GM23248 (cell line): ENCODE data around the gene CAMKMT. TPM values are rescaled to one million over a fixed set of nuclear protein-coding genes. Genes with fewer than 3 reads are reported as not detected.
A peak's percentile ranks its signal among the peaks of the same experiment; 100 is the strongest.

Source experiments
- DNase-seq: peaks from one replicate; pipeline ENCODE4 v3.0.0-alpha.2; 2015
- H2AFZ ChIP-seq: fragments of 200-600 bp; sonication (generic); 2 replicates; pipeline ENCODE4 v1.6.1; 2016; ENCODE audit warnings: antibody characterized with exemption
- H3F3A ChIP-seq: fragments of 200-600 bp; sonication (generic); 2 replicates; pipeline ENCODE4 v1.6.1; 2016; ENCODE audit warnings: mild to moderate bottlenecking, antibody characterized with exemption, mixed run types; ENCODE audit not compliant: insufficient read depth
- H3K27ac ChIP-seq: fragments of 200-600 bp; sonication (generic); 2 replicates; pipeline ENCODE4 v1.5.1; 2016; ENCODE audit warnings: mild to moderate bottlenecking
- H3K27me3 ChIP-seq: fragments of 200-600 bp; sonication (generic); replicated peaks from 2 replicates; pipeline ENCODE4 v1.6.1; 2016; ENCODE audit warnings: mild to moderate bottlenecking; ENCODE audit not compliant: insufficient read depth
- H3K36me3 ChIP-seq: fragments of 200-600 bp; sonication (generic); 2 replicates; pipeline ENCODE4 v1.6.1; 2016; ENCODE audit warnings: low read depth, mild to moderate bottlenecking
- H3K4me1 ChIP-seq: fragments of 200-600 bp; sonication (generic); 2 replicates; pipeline ENCODE4 v1.6.1; 2016; ENCODE audit warnings: mild to moderate bottlenecking; ENCODE audit not compliant: insufficient read depth
- H3K4me2 ChIP-seq: fragments of 200-600 bp; sonication (generic); one replicate; pipeline ENCODE4 v1.6.1; 2016; ENCODE audit warnings: mild to moderate bottlenecking; ENCODE audit not compliant: unreplicated experiment
- H3K4me3 ChIP-seq: fragments of 200-600 bp; sonication (generic); 2 replicates; pipeline ENCODE4 v1.5.1; 2016; ENCODE audit warnings: mild to moderate bottlenecking
- H3K79me2 ChIP-seq: fragments of 200-600 bp; sonication (generic); 2 replicates; pipeline ENCODE4 v1.6.1; 2016; ENCODE audit warnings: mild to moderate bottlenecking; ENCODE audit not compliant: insufficient read depth
- H3K9ac ChIP-seq: fragments of 200-600 bp; sonication (generic); 2 replicates; pipeline ENCODE4 v1.6.1; 2016; ENCODE audit warnings: mild to moderate bottlenecking
- H3K9me2 ChIP-seq: fragments of 200-600 bp; sonication (generic); 2 replicates; pipeline ENCODE4 v1.6.1; 2016; ENCODE audit warnings: mixed run types, mild to moderate bottlenecking, moderate library complexity; ENCODE audit not compliant: insufficient read depth
- H3K9me3 ChIP-seq: fragments of 200-600 bp; sonication (generic); one replicate; pipeline ENCODE4 v1.6.1; 2017; ENCODE audit warnings: low read depth
- H4K20me1 ChIP-seq: fragments of 200-600 bp; sonication (generic); 2 replicates; pipeline ENCODE4 v1.6.0; 2016; ENCODE audit not compliant: insufficient read depth
- EZH2 ChIP-seq: fragments of 200-600 bp; sonication (generic); IDR thresholded peaks from 2 replicates; pipeline ENCODE4 v1.6.1; 2018; ENCODE audit warnings: antibody characterized with exemption, mild to moderate bottlenecking; ENCODE audit not compliant: insufficient read depth, poor library complexity, severe bottlenecking
- EZH2phosphoT487 ChIP-seq: fragments of 200-600 bp; sonication (generic); IDR thresholded peaks from 2 replicates; pipeline ENCODE4 v1.6.1; 2018; ENCODE audit warnings: antibody characterized with exemption, moderate library complexity, mild to moderate bottlenecking, low read depth; ENCODE audit not compliant: insufficient read depth
- WGBS, 2 experiments: methylation state at CpG; one replicate each; pipeline ENCODE4 v1.1.6; 2015 to 2017; ENCODE audit warnings: low lambda C conversion rate in 2 of 2, low coverage in 1 of 2; ENCODE audit errors: missing lambda C conversion rate in 2 of 2; 5-methylcytosine and 5-hydroxymethylcytosine counted together
- in situ Hi-C: fragments of 300-500 bp; cut with MboI; formaldehyde crosslinking; loops from 2 replicates; pipeline ENCODE4 v1.15.0; 2020
- polyA plus RNA-seq: library from polyadenylated mRNA; unstranded; fragments of >200 nt; fragmentation: Nextera tagmentation; extraction: Ambion mirVana; gene quantifications from 2 replicates; pipeline ENCODE4 v1.2.1, GENCODE V29; 2016
- total RNA-seq: library from RNA; depleted of rRNA; stranded (reverse); fragments of >200 nt; shearing (Covaris generic); gene quantifications from 2 replicates; pipeline ENCODE4 v1.2.3, GENCODE V29; 2014

CAMKMT gene
- total and polyA plus RNA-seq, 2 experiments from 2014 or later: 3.1 to 6.9 TPM

- DNase-seq: no peak
- in situ Hi-C loops: no loop called here
- no peak overlapping the region for H3K4me3 ChIP-seq
- no peaks in the 10 kb centered on the region for H3K4me1 ChIP-seq
- no peak overlapping the region for H3K4me2 ChIP-seq
- no peaks in the 10 kb centered on the region for H3F3A ChIP-seq
- H4K20me1 ChIP-seq: no peaks in the 10 kb centered on the region
- 75 to 93% methylated on average over 1 of the region's 1 CpG for WGBS, 2 experiments
- H3K9me2 ChIP-seq: no peaks in the 10 kb centered on the region
- H3K9ac ChIP-seq: no peak overlapping the region
- H3K27ac ChIP-seq: no peak overlapping the region
- TF ChIP-seq EZH2: no peak
- no peak for TF ChIP-seq EZH2phosphoT487
- no peak overlapping the region for H2AFZ ChIP-seq
- peaks cover 3% of the 10 kb centered on the region for H3K9me3 ChIP-seq
- no peaks in the 10 kb centered on the region for H3K79me2 ChIP-seq
- no peaks in the 10 kb centered on the region for H3K27me3 ChIP-seq
- no peaks in the 10 kb centered on the region for H3K36me3 ChIP-seq
Observed at GRCh38 chr2:44464437-44464836, 102.7 kb downstream of the CAMKMT start.

- Histone ChIP-seq H4K20me1 (no peaks in the 10 kb centered on the region), H3K27ac (no peak overlapping the region), H3K4me1 (no peaks in the 10 kb centered on the region), H3K36me3 (no peaks in the 10 kb centered on the region), H3F3A (no peaks in the 10 kb centered on the region), H3K27me3 (no peaks in the 10 kb centered on the region), H3K9me2 (no peaks in the 10 kb centered on the region), H3K4me2 (no peak overlapping the region), H3K9me3 (peaks cover 3% of the 10 kb centered on the region), H3K9ac (no peak overlapping the region), H3K4me3 (no peak overlapping the region), H3K79me2 (no peaks in the 10 kb centered on the region), H2AFZ (no peak overlapping the region)
- DNase-seq: no peak
- no peak for TF ChIP-seq EZH2phosphoT487
- no peak for TF ChIP-seq EZH2
- in situ Hi-C loops: loop anchor here (10.0 kb wide), 2 partner anchors 425 to 485 kb away; no protein-coding TSS in a partner anchor
Observed at GRCh38 chr2:44470151-44470550, 108.4 kb downstream of the CAMKMT start.

DNA sequence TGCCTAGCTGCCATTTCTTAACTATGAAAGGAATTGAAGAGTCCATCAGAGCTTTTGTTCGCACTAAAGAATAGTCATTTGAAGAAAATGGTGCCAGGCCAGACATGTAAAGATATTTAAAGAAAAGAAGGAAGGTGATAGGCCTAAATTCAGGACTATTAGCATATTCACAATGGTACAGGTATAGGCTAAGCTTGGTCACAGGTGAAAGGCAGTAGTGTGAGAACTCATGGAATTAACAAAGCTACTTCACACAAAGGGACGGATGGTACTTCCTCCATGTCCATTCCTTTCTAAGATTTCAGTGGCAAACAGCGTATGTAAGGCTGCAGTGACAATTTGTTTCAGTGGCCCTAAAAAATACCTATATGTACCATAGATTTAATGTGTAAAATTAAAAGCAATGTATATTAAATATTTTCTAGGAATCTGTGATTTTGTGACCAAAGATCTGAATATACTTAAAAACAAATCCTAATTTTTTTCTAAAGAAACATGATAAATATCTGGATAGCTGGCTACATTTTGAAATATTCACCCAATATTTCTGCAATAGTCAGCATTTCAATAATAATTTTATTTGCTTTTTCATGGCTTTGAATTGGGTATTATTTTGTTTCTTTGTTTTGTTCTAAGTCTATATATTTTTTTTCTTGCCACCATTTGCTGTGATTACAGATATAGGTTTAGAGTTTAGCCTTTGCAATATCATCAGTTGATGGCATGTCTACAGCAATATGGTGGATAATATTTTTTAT is 116.1 kb downstream of the CAMKMT start:
- Histone ChIP-seq H3K9me3 (no peaks in the 10 kb centered on the region), H3K27ac (no peak overlapping the region), H3K36me3 (no peaks in the 10 kb centered on the region), H4K20me1 (no peaks in the 10 kb centered on the region), H3K9ac (no peak overlapping the region), H3K9me2 (no peaks in the 10 kb centered on the region), H3K4me3 (no peak overlapping the region), H3F3A (no peaks in the 10 kb centered on the region), H3K4me1 (no peaks in the 10 kb centered on the region), H3K4me2 (no peak overlapping the region), H3K79me2 (no peaks in the 10 kb centered on the region), H2AFZ (no peak overlapping the region), H3K27me3 (no peaks in the 10 kb centered on the region)
- no peak for TF ChIP-seq EZH2
- TF ChIP-seq EZH2phosphoT487: no peak
- 95 to 96% methylated on average over 3 of the region's 3 CpGs for WGBS, 2 experiments
- in situ Hi-C loops: loop anchor here (10.0 to 25.0 kb wide), 3 partner anchors 234 to 477 kb away; no protein-coding TSS in a partner anchor
- no peak for DNase-seq

DNA sequence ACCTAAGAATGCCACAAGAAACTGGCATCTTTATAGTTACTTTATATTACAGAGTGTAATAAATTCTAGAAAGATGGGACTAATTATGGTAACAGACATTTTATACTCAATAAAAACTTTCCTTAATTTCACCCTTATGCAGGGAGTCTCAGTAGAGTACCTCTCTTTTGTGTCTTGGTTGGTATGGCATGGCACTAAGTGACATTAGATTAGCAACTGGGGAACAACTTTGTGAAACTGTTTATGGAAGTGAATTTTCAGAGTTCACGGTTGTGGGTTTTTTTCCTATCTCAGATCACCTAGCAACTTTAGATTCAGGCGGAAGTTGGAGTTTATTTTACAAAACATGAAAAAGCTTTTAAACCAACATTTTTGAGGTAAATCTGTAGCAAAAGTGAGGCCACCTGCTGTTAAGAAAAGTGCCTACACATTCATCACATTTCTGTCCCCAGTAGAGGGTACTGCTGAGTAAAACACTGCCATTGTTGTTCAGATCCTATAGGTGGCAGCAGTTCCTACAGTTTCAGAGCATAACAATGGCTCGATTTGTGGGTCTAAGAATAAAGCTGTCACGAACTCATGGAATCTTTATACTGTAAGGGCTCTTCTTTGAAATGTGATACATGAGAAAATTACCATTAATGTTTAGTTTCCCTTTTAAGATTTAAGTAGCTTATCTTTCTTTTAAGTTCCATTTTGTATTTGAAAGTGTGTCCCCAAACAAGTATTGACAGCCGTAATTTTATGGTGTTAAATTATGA is 117.6 kb downstream of the CAMKMT start:
- TF ChIP-seq EZH2phosphoT487: no peak
- TF ChIP-seq EZH2: no peak

More for the DNA sequence above, 117.6 kb downstream of the CAMKMT start:
- H3F3A ChIP-seq: no peaks in the 10 kb centered on the region
- H4K20me1 ChIP-seq: no peaks in the 10 kb centered on the region
- no peaks in the 10 kb centered on the region for H3K4me1 ChIP-seq
- in situ Hi-C loops: loop anchor here (10.0 to 25.0 kb wide), 3 partner anchors 233 to 475 kb away; no protein-coding TSS in a partner anchor
- H3K36me3 ChIP-seq: no peaks in the 10 kb centered on the region
- WGBS, 2 experiments: 21 to 24% methylated on average over 5 of the region's 5 CpGs
- H3K79me2 ChIP-seq: no peaks in the 10 kb centered on the region
- peak; percentile 88 for DNase-seq
- H3K9me3 ChIP-seq: no peaks in the 10 kb centered on the region
- H3K4me3 ChIP-seq: no peak overlapping the region
- no peak overlapping the region for H3K27ac ChIP-seq
- no peaks in the 10 kb centered on the region for H3K27me3 ChIP-seq
- H3K4me2 ChIP-seq: no peak overlapping the region
- H3K9me2 ChIP-seq: no peaks in the 10 kb centered on the region
- H2AFZ ChIP-seq: peak overlapping the region; percentile 49; the same call in 1 of the 2 replicates
- no peak overlapping the region for H3K9ac ChIP-seq
